ENCODE data around the gene TXNRD1. TPM values are rescaled to one million over a fixed set of nuclear protein-coding genes. Genes with fewer than 3 reads are reported as not detected.

Gene TXNRD1
- total RNA-seq, 1 experiment from 2014 or later, result 327 TPM

DNA sequence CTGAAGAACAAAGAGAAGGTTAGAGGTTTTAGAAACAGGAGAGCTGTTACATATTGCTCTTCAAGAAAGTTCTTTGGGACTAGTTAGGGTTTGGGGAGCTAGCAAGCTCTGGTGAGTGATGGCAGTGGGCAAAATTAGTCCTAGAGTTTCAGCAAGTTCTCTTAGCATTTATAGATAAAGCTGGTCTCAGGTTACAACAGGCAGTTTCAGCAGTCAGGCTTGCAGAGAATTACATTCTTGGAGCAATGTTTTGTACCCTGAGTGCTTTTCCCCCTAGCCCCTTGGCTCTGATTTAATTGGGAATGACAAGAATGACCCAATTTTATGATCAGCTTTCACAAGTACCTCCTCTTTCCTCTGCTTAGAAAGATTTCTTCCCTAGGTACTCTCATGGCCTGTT, 66.5 kb downstream of the TXNRD1 start:
- Histone ChIP-seq H3K9me2 (ENCODE audit: insufficient read depth) (no peaks in the 10 kb centered on the region), H2AFZ (ENCODE audit: low read depth, low read length, poor library complexity, severe bottlenecking) (peak overlapping the region; percentile 44), H3K79me2 (ENCODE audit: insufficient read depth, low read length) (peaks cover 4% of the 10 kb centered on the region), H3K4me3 (replicated peaks in 1 of 2; ENCODE audit: low read depth in 1 of 2, low read length in 2 of 2) (no peak overlapping the region), H3K27me3 (ENCODE audit: insufficient read depth, low read length) (no peaks in the 10 kb centered on the region), H3K9me3 (ENCODE audit: control insufficient read depth in 1 of 2, insufficient read depth in 1 of 2, low read depth in 1 of 2, low read length in 2 of 2) (no peaks in the 10 kb centered on the region), H3K4me1 (ENCODE audit: control insufficient read depth in 1 of 2, insufficient read depth in 2 of 2, low read length in 2 of 2) (peaks cover 57 to 88% of the 10 kb centered on the region in 2 experiments), H3K36me3 (ENCODE audit: control insufficient read depth in 1 of 2, insufficient read depth in 2 of 2, low read length in 2 of 2) (no peaks in the 10 kb centered on the region), H3K9ac (ENCODE audit: low read length) (peak overlapping the region; percentile 39), H3K4me2 (ENCODE audit: low read length) (peak overlapping the region; percentile 71), H4K20me1 (ENCODE audit: insufficient read depth) (no peaks in the 10 kb centered on the region), H3K27ac (ENCODE audit: low read depth, low read length) (no peak overlapping the region)
- BruUV-seq (replicated peaks), result no TSS peak
- DNase-seq (ENCODE audit: low read depth, low spot score) (no peak), ATAC-seq (no peak)
- TF ChIP-seq FOSL1 (IDR thresholded peaks at IDR 0.05; ENCODE audit: low read depth) (no peak), EZH2phosphoT487 (IDR thresholded peaks at IDR 0.05; ENCODE audit: borderline replicate concordance) (no peak), MAX (IDR thresholded peaks at IDR 0.05) (no peak), CTCF (IDR thresholded peaks at IDR 0.05 in 2 of 3, conservative IDR thresholded peaks at IDR 0.05 in 1 of 3; ENCODE audit: borderline replicate concordance in 1 of 3, insufficient read depth in 1 of 3, low read depth in 2 of 3, low read length in 2 of 3) (no peak), ELF1 (IDR thresholded peaks at IDR 0.05; ENCODE audit: borderline replicate concordance, low read depth) (no peak)
- ChIA-PET RAD21 (ENCODE audit: low non-redundant PET in 1 of 2, low total read pairs in 2 of 2, uncharacterized antibody in 2 of 2, unreplicated experiment in 2 of 2) (no interaction called here), CTCF (no interaction called here), POLR2A (interaction anchor here (0.6 kb wide), 1 partner anchor 58 kb away, joined by 3 read pairs; no protein-coding TSS in a partner anchor)
- intact Hi-C loops (cut with micrococcal nuclease), result no loop called here
